Hematopoietic multipotent progenitor cell treated with erythropoietin and hydrocortisone succinate and interleukin-3 and kit ligand, for 6 days (in vitro differentiated cells): ENCODE data around the gene NDC1.
A peak's percentile ranks its signal among the peaks of the same experiment; 100 is the strongest.
"Not testable (repeated sequence)": the region's sequence is repeated elsewhere in the genome, so short reads cannot be mapped to it uniquely, and the experiment has no call there.

Experiments used
- DNase-seq: peaks from one replicate; pipeline ENCODE4 v3.0.0-alpha.2; 2015

Gene NDC1

GRCh38 chr1:53821380-53821779, 16.7 kb downstream of the NDC1 start:
- no peak for DNase-seq

- peak; percentile 32 for DNase-seq
Observed at GRCh38 chr1:53819387-53819786, 18.7 kb downstream of the NDC1 start.

- DNase-seq: not testable (repeated sequence)
Observed at GRCh38 chr1:53816584-53816983, 21.5 kb downstream of the NDC1 start.

- not testable (repeated sequence) for DNase-seq
Observed at GRCh38 chr1:53815484-53815883, 22.6 kb downstream of the NDC1 start.

GRCh38 chr1:53811414-53811851, 26.7 kb downstream of the NDC1 start:
- peak; percentile 49 for DNase-seq

GRCh38 chr1:53810497-53810896, 27.6 kb downstream of the NDC1 start:
- DNase-seq: no peak

GRCh38 chr1:53810007-53810406, 28.1 kb downstream of the NDC1 start:
- DNase-seq: no peak

GRCh38 chr1:53807916-53808315, 30.2 kb downstream of the NDC1 start:
- DNase-seq: no peak

GRCh38 chr1:53804791-53805505, 33.1 kb downstream of the NDC1 start:
- no peak for DNase-seq

- no peak for DNase-seq
Observed at GRCh38 chr1:53804181-53804580, 33.9 kb downstream of the NDC1 start.

- DNase-seq: no peak
Observed at GRCh38 chr1:53800621-53801020, 37.5 kb downstream of the NDC1 start.

GRCh38 chr1:53799141-53799540, 39.0 kb downstream of the NDC1 start:
- no peak for DNase-seq

- DNase-seq: no peak
Observed at GRCh38 chr1:53792806-53793205, 45.3 kb downstream of the NDC1 start.

GRCh38 chr1:53787655-53788054, 50.4 kb downstream of the NDC1 start:
- DNase-seq: no peak

GRCh38 chr1:53783056-53783455, 55.0 kb downstream of the NDC1 start:
- no peak for DNase-seq

- no peak for DNase-seq
Observed at GRCh38 chr1:53781654-53782053, 56.4 kb downstream of the NDC1 start.

- no peak for DNase-seq
Observed at GRCh38 chr1:53777272-53777671, 60.8 kb downstream of the NDC1 start.

GRCh38 chr1:53771648-53772047, 66.4 kb downstream of the NDC1 start:
- no peak for DNase-seq

- DNase-seq: no peak
Observed at GRCh38 chr1:53769780-53770179, 68.3 kb downstream of the NDC1 start.

GRCh38 chr1:53769184-53769583, 68.9 kb downstream of the NDC1 start:
- no peak for DNase-seq

- DNase-seq: no peak
Observed at GRCh38 chr1:53766831-53767405, 71.2 kb downstream of the NDC1 start.

- no peak for DNase-seq
Observed at GRCh38 chr1:53766194-53766742, 71.8 kb downstream of the NDC1 start.

GRCh38 chr1:53765657-53766056, 72.4 kb downstream of the NDC1 start:
- peak; percentile 15 for DNase-seq

GRCh38 chr1:53763911-53764310, 74.2 kb downstream of the NDC1 start:
- DNase-seq: no peak

GRCh38 chr1:53763461-53763860, 74.6 kb downstream of the NDC1 start:
- no peak for DNase-seq
